Neural cell (in vitro differentiated cells): ENCODE data around the gene MAP2. TPM values are rescaled to one million over a fixed set of nuclear protein-coding genes. Genes with fewer than 3 reads are reported as not detected.

Source experiments
- H2AFZ ChIP-seq: fragments of 200-600, 300-800 bp; sonication (generic), shearing (Covaris generic); 2 replicates; pipeline ENCODE4 v1.6.0; 2014; ENCODE audit warnings: low read depth, mild to moderate bottlenecking, antibody characterized with exemption, low read length, moderate library complexity
- H3F3A ChIP-seq: fragments of 200-600 bp; shearing (Covaris generic); 2 replicates; pipeline ENCODE4 v1.6.1; 2016; ENCODE audit warnings: mild to moderate bottlenecking, moderate library complexity, mixed read lengths, antibody characterized with exemption, low read length; ENCODE audit not compliant: insufficient read depth, poor library complexity, severe bottlenecking
- H3K27ac ChIP-seq: fragments of 200-600, 300-800 bp; sonication (generic), shearing (Covaris generic); 2 replicates; pipeline ENCODE4 v1.5.1; 2014; ENCODE audit warnings: mild to moderate bottlenecking, low read length, moderate library complexity
- H3K27me3 ChIP-seq: fragments of 300-800, 200-600 bp; sonication (generic), shearing (Covaris generic); 2 replicates; pipeline ENCODE4 v1.6.0; 2014; ENCODE audit warnings: mild to moderate bottlenecking, low read depth, low read length, moderate library complexity; ENCODE audit not compliant: insufficient read depth
- H3K36me3 ChIP-seq: fragments of 300-800, 200-600 bp; sonication (generic), shearing (Covaris generic); 2 replicates; pipeline ENCODE4 v1.5.1; 2014; ENCODE audit warnings: mild to moderate bottlenecking, antibody characterized with exemption, low read length, moderate library complexity; ENCODE audit not compliant: insufficient read depth
- H3K4me2 ChIP-seq: fragments of 300-800, 200-600 bp; sonication (generic), shearing (Covaris generic); 2 replicates; pipeline ENCODE4 v1.6.0; 2014; ENCODE audit warnings: mild to moderate bottlenecking, low read length
- H3K4me3 ChIP-seq: fragments of 300-800, 200-600 bp; sonication (generic), shearing (Covaris generic); 2 replicates; pipeline ENCODE4 v1.5.1; 2014; ENCODE audit warnings: mild to moderate bottlenecking, low read length, moderate library complexity
- H3K79me2 ChIP-seq: fragments of 200-600 bp; shearing (Covaris generic); replicated peaks from 2 replicates; pipeline ENCODE4 v1.6.0; 2014; ENCODE audit warnings: mild to moderate bottlenecking, low read length, moderate library complexity; ENCODE audit not compliant: insufficient read depth
- H3K9ac ChIP-seq: fragments of 300-800, 200-600 bp; sonication (generic), shearing (Covaris generic); 2 replicates; pipeline ENCODE4 v1.6.1; 2016; ENCODE audit warnings: mild to moderate bottlenecking, low read length, mixed read lengths
- H3K9me2 ChIP-seq: fragments of 200-600 bp; shearing (Covaris generic); 2 replicates; pipeline ENCODE4 v1.6.1; 2016; ENCODE audit warnings: mild to moderate bottlenecking, low read length, mixed read lengths; ENCODE audit not compliant: insufficient read depth
- H3K9me3 ChIP-seq: fragments of 200-600, 300-800 bp; sonication (generic), shearing (Covaris generic); 2 replicates; pipeline ENCODE4 v1.6.1; 2016; ENCODE audit warnings: mild to moderate bottlenecking, mixed run types, low read length, moderate library complexity, mixed read lengths
- H4K20me1 ChIP-seq: fragments of 200-600 bp; shearing (Covaris generic); 2 replicates; pipeline ENCODE4 v1.6.1; 2016; ENCODE audit warnings: mild to moderate bottlenecking, mixed run types; ENCODE audit not compliant: insufficient read depth
- CTCF ChIP-seq: fragments of 450-650 bp; IDR thresholded peaks from 2 replicates; pipeline ENCODE4 v1.5.1; 2014; ENCODE audit warnings: antibody characterized with exemption, mild to moderate bottlenecking, moderate library complexity; ENCODE audit not compliant: poor library complexity, severe bottlenecking
- EP300 ChIP-seq: fragments of 450-650 bp; conservative IDR thresholded peaks from 2 replicates; pipeline ENCODE4 v1.6.1; 2014; ENCODE audit warnings: antibody characterized with exemption, mild to moderate bottlenecking, moderate library complexity; ENCODE audit not compliant: poor library complexity, severe bottlenecking
- EZH2 ChIP-seq: fragments of 200-600, 300-800 bp; shearing (Covaris generic), sonication (generic); IDR thresholded peaks from 2 replicates; pipeline ENCODE4 v1.6.1; 2014; ENCODE audit warnings: antibody characterized with exemption, low read length, borderline replicate concordance, mild to moderate bottlenecking; ENCODE audit not compliant: insufficient read depth, poor library complexity, severe bottlenecking
- MXI1 ChIP-seq: fragments of 450-650 bp; conservative IDR thresholded peaks from 2 replicates; pipeline ENCODE4 v1.6.1; 2014; ENCODE audit warnings: antibody characterized with exemption, mild to moderate bottlenecking; ENCODE audit not compliant: poor library complexity, severe bottlenecking
- POLR2AphosphoS5 ChIP-seq: IDR thresholded peaks from 2 replicates; pipeline ENCODE4 v1.6.1; 2012
- RAD21 ChIP-seq: fragments of 450-650 bp; conservative IDR thresholded peaks from 2 replicates; pipeline ENCODE4 v1.6.1; 2014; ENCODE audit warnings: antibody characterized with exemption, mild to moderate bottlenecking, moderate library complexity
- REST ChIP-seq: IDR thresholded peaks from 2 replicates; pipeline ENCODE4 v1.6.1; 2012; ENCODE audit warnings: borderline replicate concordance
- SMC3 ChIP-seq: fragments of 450-650 bp; conservative IDR thresholded peaks from 2 replicates; pipeline ENCODE4 v1.6.1; 2014; ENCODE audit warnings: antibody characterized with exemption, mild to moderate bottlenecking, moderate library complexity; ENCODE audit not compliant: poor library complexity
- TAF1 ChIP-seq: IDR thresholded peaks from 2 replicates; pipeline ENCODE4 v1.6.1; 2012; ENCODE audit warnings: low read depth
- polyA plus RNA-seq: library from polyadenylated mRNA; depleted of rRNA; stranded (reverse); fragments of >200 nt; gene quantifications from 2 replicates; pipeline ENCODE4 v1.2.3, GENCODE V29; 2014

The MAP2 gene
- polyA plus RNA-seq, 1 donor from 2014 or later, result 450 TPM

- no peaks in the 10 kb centered on the region for H4K20me1 ChIP-seq
- H3K27ac ChIP-seq, result no peak overlapping the region
- no peaks in the 10 kb centered on the region for H3K79me2 ChIP-seq
- H3K4me2 ChIP-seq, result no peak overlapping the region
- H3K9ac ChIP-seq, result no peak overlapping the region
- no peak overlapping the region for H2AFZ ChIP-seq
- H3K27me3 ChIP-seq, result no peaks in the 10 kb centered on the region
- peaks cover 4% of the 10 kb centered on the region for H3K9me3 ChIP-seq
- H3K36me3 ChIP-seq, result no peaks in the 10 kb centered on the region
- no peaks in the 10 kb centered on the region for H3F3A ChIP-seq
- TF ChIP-seq RAD21 (no peak), CTCF (no peak), REST (no peak), EP300 (no peak), TAF1 (no peak), MXI1 (no peak), SMC3 (no peak), POLR2AphosphoS5 (no peak), EZH2 (no peak)
- H3K9me2 ChIP-seq, result no peaks in the 10 kb centered on the region
- H3K4me3 ChIP-seq, result no peak overlapping the region
These were observed 12.6 kb upstream of the MAP2 start for GRCh38 chr2:209411296-209411695.

- no peaks in the 10 kb centered on the region for H3K27me3 ChIP-seq
- H3K9me2 ChIP-seq, result no peaks in the 10 kb centered on the region
- peaks cover 4% of the 10 kb centered on the region for H3K9me3 ChIP-seq
- no peak for TF ChIP-seq RAD21
- no peak for TF ChIP-seq TAF1
- TF ChIP-seq EP300, result no peak
- no peak for TF ChIP-seq MXI1
- no peak for TF ChIP-seq EZH2
- TF ChIP-seq POLR2AphosphoS5, result no peak
- no peak for TF ChIP-seq SMC3
- TF ChIP-seq CTCF, result no peak
- TF ChIP-seq REST, result no peak
- H3K4me2 ChIP-seq, result no peak overlapping the region
- no peaks in the 10 kb centered on the region for H3K36me3 ChIP-seq
- H3K27ac ChIP-seq, result no peak overlapping the region
- H4K20me1 ChIP-seq, result no peaks in the 10 kb centered on the region
- no peaks in the 10 kb centered on the region for H3F3A ChIP-seq
- H2AFZ ChIP-seq, result no peak overlapping the region
- H3K9ac ChIP-seq, result no peak overlapping the region
- no peak overlapping the region for H3K4me3 ChIP-seq
- no peaks in the 10 kb centered on the region for H3K79me2 ChIP-seq
These were observed 12.1 kb upstream of the MAP2 start for GRCh38 chr2:209411718-209412117.
